SK-N-SH treated with all-trans-retinoic acid at 6 μM for 48 hours (cell line): ENCODE measurements around the gene RASA3.

Experiments used
- ATAC-seq: fragments of 200-7000 bp; cut with Tn5 transposase; 3 replicates; pipeline ENCODE4 v1.9.1; 2020; ENCODE audit warnings: mild to moderate bottlenecking, moderate library complexity
- ARNTL ChIP-seq: fragments of 450-650 bp; formaldehyde crosslinking; IDR thresholded peaks from 2 replicates; pipeline ENCODE4 v1.5.0; 2020; ENCODE audit warnings: low read depth, mild to moderate bottlenecking, moderate library complexity, borderline replicate concordance
- BACH2 ChIP-seq: fragments of 250-450 bp; sonication (Bioruptor Pico); IDR thresholded peaks from 2 replicates; pipeline ENCODE4 v1.9.0; 2021; ENCODE audit warnings: mild to moderate bottlenecking, borderline replicate concordance
- CREB5 ChIP-seq: fragments of 250-450 bp; sonication (Bioruptor Pico); IDR thresholded peaks from 2 replicates; pipeline ENCODE4 v1.5.1; 2020; ENCODE audit warnings: low read depth, mild to moderate bottlenecking, moderate library complexity
- CSDC2 ChIP-seq: fragments of 250-450 bp; sonication (Bioruptor Pico); IDR thresholded peaks from 2 replicates; pipeline ENCODE4 v1.5.0; 2020; ENCODE audit warnings: mild to moderate bottlenecking, moderate library complexity
- CSRNP3 ChIP-seq: fragments of 250-450 bp; sonication (Bioruptor Pico); IDR thresholded peaks from 2 replicates; pipeline ENCODE4 v1.5.1; 2021; ENCODE audit warnings: mild to moderate bottlenecking, moderate library complexity
- ESRRG ChIP-seq: fragments of 250-450 bp; sonication (Bioruptor Pico); IDR thresholded peaks from 2 replicates; pipeline ENCODE4 v1.6.1; 2021; ENCODE audit warnings: mild to moderate bottlenecking
- ISL1 ChIP-seq: fragments of 250-450 bp; sonication (Bioruptor Pico); IDR thresholded peaks from 2 replicates; pipeline ENCODE4 v2.1.2; 2022; ENCODE audit warnings: mild to moderate bottlenecking, moderate library complexity
- OSR1 ChIP-seq: fragments of 250-450 bp; sonication (Bioruptor Pico); IDR thresholded peaks from 2 replicates; pipeline ENCODE4 v1.8.0; 2022; ENCODE audit warnings: moderate library complexity, mild to moderate bottlenecking, inconsistent platforms
- PATZ1 ChIP-seq: fragments of 250-450 bp; sonication (Bioruptor Pico); IDR thresholded peaks from 2 replicates; pipeline ENCODE4 v1.8.0; 2020; ENCODE audit warnings: mild to moderate bottlenecking, moderate library complexity, borderline replicate concordance
- POU6F1 ChIP-seq: fragments of 250-450 bp; sonication (Bioruptor Pico); IDR thresholded peaks from 2 replicates; pipeline ENCODE4 v1.8.0; 2021; ENCODE audit warnings: low read depth, mild to moderate bottlenecking, moderate library complexity, borderline replicate concordance
- PPARA ChIP-seq: fragments of 250-450 bp; sonication (Bioruptor Pico); IDR thresholded peaks from 2 replicates; pipeline ENCODE4 v1.5.0; 2020; ENCODE audit warnings: mild to moderate bottlenecking, borderline replicate concordance
- RARB ChIP-seq: fragments of 250-450 bp; sonication (Bioruptor Pico); IDR thresholded peaks from 2 replicates; pipeline ENCODE4 v1.8.0; 2021; ENCODE audit warnings: mild to moderate bottlenecking, moderate library complexity
- SNAI2 ChIP-seq: fragments of 250-450 bp; sonication (Bioruptor Pico); IDR thresholded peaks from 2 replicates; pipeline ENCODE4 v1.5.0; 2020; ENCODE audit warnings: mild to moderate bottlenecking, moderate library complexity
- TCF4 ChIP-seq: fragments of 250-450 bp; sonication (Bioruptor Pico); IDR thresholded peaks from 2 replicates; pipeline ENCODE4 v1.8.0; 2021; ENCODE audit warnings: mild to moderate bottlenecking, moderate library complexity, borderline replicate concordance
- TOX ChIP-seq: fragments of 250-450 bp; sonication (Bioruptor Pico); IDR thresholded peaks from 2 replicates; pipeline ENCODE4 v1.8.0; 2021; ENCODE audit warnings: mild to moderate bottlenecking, moderate library complexity, borderline replicate concordance
- ZC3H10 ChIP-seq: fragments of 250-450 bp; sonication (Bioruptor Pico); IDR thresholded peaks from 2 replicates; pipeline ENCODE4 v1.5.1; 2021; ENCODE audit warnings: mild to moderate bottlenecking, moderate library complexity
- ZFP3 ChIP-seq: fragments of 250-450 bp; sonication (Bioruptor Pico); IDR thresholded peaks from 2 replicates; pipeline ENCODE4 v1.5.0; 2020; ENCODE audit warnings: mild to moderate bottlenecking, moderate library complexity
- ZFP30 ChIP-seq: fragments of 450-650 bp; formaldehyde crosslinking; IDR thresholded peaks from 2 replicates; pipeline ENCODE4 v1.5.0; 2022; ENCODE audit warnings: mild to moderate bottlenecking, moderate library complexity
- ZNF565 ChIP-seq: fragments of 450-650 bp; formaldehyde crosslinking; conservative IDR thresholded peaks from 2 replicates; pipeline ENCODE4 v1.5.0; 2020; ENCODE audit warnings: low read depth, mild to moderate bottlenecking, moderate library complexity
- ZNF70 ChIP-seq: fragments of 450-650 bp; formaldehyde crosslinking; IDR thresholded peaks from 2 replicates; pipeline ENCODE4 v1.5.0; 2020; ENCODE audit warnings: mild to moderate bottlenecking, moderate library complexity
- ZNF8 ChIP-seq: fragments of 450-650 bp; formaldehyde crosslinking; IDR thresholded peaks from 2 replicates; pipeline ENCODE4 v1.5.0; 2020; ENCODE audit warnings: mild to moderate bottlenecking, moderate library complexity
- TF ChIP-seq, protein P1 (sequence below): fragments of 250-450 bp; sonication (Bioruptor Pico); IDR thresholded peaks from 2 replicates; pipeline ENCODE4 v1.5.0; 2020; ENCODE audit warnings: mild to moderate bottlenecking, moderate library complexity

RASA3 gene

DNA sequence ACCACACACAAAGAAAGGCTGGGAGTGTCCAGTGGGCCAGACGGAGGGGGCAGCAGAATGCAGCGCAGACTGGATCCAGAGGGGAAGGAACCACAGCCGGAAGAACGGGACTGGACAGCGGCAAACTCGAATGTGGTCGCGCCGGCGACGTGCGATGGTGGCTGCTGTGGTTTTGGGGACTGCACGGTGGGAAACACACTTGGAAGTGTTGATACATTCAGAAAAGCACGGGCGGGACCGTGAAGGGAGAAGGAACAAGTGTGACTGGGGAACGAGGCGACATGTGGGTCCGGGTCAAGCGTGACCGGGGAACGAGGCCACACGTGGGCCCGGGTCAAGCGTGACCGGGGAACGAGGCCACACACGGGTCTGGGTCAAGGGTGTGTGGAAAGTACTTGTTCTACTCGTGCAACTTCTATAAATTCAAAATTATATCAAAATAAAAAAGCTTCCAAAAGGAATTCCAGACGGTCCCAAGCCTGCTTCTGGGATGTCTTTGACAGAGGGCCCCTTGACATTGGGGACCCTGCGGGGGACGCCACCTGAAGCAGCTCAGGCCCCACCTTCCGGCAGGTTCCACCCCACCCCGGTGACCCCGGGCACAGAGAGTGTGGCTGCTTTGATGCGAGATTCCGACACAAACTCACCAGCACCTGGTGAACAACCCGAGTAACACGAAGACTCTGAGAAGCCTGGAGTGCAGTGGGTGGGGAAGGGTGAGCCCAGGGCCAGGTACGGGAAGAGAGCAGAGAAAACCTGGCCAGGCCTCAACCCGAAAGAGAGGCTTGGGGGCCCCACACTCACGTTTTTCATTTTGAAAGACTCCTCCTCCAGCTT is 133.4 kb downstream of the RASA3 start:
- TF ChIP-seq BACH2 (CRISPR knock-in tag) (no peak), RARB (CRISPR knock-in tag) (no peak), SNAI2 (no peak), ISL1 (CRISPR knock-in tag) (no peak), ZFP3 (CRISPR knock-in tag) (no peak), PATZ1 (CRISPR knock-in tag) (no peak), ZNF8 (no peak), PPARA (no peak)
- no peak for ATAC-seq

- no peak for TF ChIP-seq TOX (CRISPR knock-in tag)
- TF ChIP-seq ISL1 (CRISPR knock-in tag), result no peak
- TF ChIP-seq ZNF70, result no peak
- no peak for TF ChIP-seq TCF4 (CRISPR knock-in tag)
- TF ChIP-seq CSRNP3, result no peak
- TF ChIP-seq PPARA, result no peak
- no peak for TF ChIP-seq CSDC2 (CRISPR knock-in tag)
- no peak for TF ChIP-seq ZFP3 (CRISPR knock-in tag)
- TF ChIP-seq OSR1, result no peak
- TF ChIP-seq ZC3H10, result no peak
- TF ChIP-seq BACH2 (CRISPR knock-in tag), result no peak
- no peak for TF ChIP-seq CREB5 (CRISPR knock-in tag)
- no peak for TF ChIP-seq SNAI2
- ATAC-seq, result no peak
These were observed 134.3 kb downstream of the RASA3 start for GRCh38 chr13:113997845-113998751.

DNA sequence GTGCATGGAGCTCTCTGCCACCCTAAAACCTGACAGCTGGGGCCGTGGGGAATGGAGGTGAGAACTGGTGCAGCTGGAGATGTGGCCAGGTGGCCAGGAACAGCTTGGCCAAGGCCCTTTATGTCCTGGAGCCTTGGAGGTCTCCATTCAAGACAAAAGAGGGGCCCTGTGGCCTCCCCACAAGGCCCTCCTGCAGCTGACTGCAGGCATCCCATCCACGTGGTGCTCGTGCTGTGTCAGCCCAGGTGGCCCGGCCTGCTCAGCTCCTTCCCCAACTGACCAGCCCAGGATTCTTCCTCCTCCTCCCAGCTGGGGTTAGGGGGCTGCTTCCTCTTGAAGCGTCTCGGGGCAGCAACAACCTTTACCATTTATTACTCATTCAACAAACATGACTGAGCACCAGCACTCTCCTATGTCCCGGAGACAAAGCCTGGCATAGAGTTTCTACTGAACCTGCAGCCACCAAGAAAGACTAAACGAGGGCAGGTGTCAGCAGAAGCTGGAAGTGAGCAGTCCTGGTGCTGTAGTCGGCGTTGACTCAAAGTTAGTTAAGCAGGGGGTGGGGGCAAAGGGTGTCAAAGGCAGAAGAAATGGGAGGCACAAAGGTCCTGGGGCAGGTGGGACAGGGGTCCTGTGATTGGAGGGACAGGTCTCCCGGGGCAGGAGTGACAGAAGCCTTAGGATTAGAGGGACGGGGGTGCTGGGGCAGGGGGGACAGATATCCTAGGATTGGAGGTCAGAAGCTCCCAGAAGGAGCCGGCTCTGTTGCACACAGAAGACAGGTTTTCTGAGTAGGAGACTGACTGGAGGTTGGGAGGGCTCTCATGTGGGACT is 135.3 kb downstream of the RASA3 start:
- TF ChIP-seq ZC3H10 (no peak), ISL1 (CRISPR knock-in tag) (no peak), POU6F1 (CRISPR knock-in tag) (no peak), RARB (CRISPR knock-in tag) (no peak), ZNF565 (no peak), ZFP30 (no peak), ESRRG (CRISPR knock-in tag) (no peak), TOX (CRISPR knock-in tag) (no peak), OSR1 (no peak), ZNF8 (no peak), CREB5 (CRISPR knock-in tag) (no peak), ARNTL (CRISPR knock-in tag) (no peak), ZFP3 (CRISPR knock-in tag) (no peak), CSRNP3 (no peak)
- TF ChIP-seq, protein P1, sequence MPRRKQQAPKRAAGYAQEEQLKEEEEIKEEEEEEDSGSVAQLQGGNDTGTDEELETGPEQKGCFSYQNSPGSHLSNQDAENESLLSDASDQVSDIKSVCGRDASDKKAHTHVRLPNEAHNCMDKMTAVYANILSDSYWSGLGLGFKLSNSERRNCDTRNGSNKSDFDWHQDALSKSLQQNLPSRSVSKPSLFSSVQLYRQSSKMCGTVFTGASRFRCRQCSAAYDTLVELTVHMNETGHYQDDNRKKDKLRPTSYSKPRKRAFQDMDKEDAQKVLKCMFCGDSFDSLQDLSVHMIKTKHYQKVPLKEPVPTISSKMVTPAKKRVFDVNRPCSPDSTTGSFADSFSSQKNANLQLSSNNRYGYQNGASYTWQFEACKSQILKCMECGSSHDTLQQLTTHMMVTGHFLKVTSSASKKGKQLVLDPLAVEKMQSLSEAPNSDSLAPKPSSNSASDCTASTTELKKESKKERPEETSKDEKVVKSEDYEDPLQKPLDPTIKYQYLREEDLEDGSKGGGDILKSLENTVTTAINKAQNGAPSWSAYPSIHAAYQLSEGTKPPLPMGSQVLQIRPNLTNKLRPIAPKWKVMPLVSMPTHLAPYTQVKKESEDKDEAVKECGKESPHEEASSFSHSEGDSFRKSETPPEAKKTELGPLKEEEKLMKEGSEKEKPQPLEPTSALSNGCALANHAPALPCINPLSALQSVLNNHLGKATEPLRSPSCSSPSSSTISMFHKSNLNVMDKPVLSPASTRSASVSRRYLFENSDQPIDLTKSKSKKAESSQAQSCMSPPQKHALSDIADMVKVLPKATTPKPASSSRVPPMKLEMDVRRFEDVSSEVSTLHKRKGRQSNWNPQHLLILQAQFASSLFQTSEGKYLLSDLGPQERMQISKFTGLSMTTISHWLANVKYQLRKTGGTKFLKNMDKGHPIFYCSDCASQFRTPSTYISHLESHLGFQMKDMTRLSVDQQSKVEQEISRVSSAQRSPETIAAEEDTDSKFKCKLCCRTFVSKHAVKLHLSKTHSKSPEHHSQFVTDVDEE (CRISPR knock-in tag), result no peak
- no peak for ATAC-seq
